Epidermal melanocyte (primary cell): ENCODE results near the gene CUL9.

Source experiments
- DNase-seq: peaks from one replicate; pipeline ENCODE4 v3.0.0; 2011; ENCODE audit warnings: low spot score; ENCODE audit not compliant: insufficient read length

Gene CUL9

GRCh38 chr6:43193929-43194328, 11.9 kb downstream of the CUL9 start:
- peak; percentile 63 for DNase-seq

DNA sequence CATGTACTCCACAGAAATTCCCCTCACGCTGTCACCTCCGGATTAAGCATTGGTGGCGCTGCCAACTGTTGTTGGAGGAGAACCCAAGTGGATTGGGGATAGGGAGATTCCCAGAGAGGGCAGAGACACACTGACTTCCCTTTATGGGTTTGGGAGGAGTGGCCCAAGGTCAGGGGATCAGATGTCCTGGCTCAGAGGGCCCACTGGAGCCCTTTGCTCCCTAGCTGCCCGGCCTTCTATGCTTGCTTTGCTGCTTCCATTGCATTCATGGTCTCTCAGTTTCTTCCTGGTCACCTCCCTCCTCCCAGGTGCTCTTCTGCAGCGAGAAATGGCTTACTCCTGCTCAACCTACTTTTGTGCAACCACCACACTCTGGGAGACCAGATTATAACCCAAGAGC, 14.3 kb downstream of the CUL9 start:
- DNase-seq = no peak

GRCh38 chr6:43199912-43200311, 17.9 kb downstream of the CUL9 start:
- no peak for DNase-seq

GRCh38 chr6:43200541-43200940, 18.5 kb downstream of the CUL9 start:
- DNase-seq = no peak

DNA sequence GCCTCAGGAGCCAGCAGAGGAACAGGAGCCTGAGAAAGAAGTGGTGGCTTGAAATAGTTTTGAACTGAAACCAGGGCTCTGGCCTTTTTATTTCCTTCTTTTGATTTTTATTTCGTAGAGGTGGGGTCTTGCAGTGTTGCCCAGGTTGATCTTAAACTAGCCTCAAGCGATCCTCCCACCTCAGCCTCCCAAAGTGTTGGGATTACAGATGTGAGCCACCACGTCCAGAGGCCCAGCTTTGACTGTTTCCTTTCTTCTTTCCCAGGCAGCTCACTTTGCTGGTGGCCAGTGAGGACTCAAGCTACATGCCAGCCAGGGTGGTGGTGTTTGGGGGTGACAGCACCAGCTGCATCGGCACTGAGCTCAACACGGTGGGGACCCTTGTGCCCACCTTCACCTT, 20.5 kb downstream of the CUL9 start:
- DNase-seq = no peak

DNA sequence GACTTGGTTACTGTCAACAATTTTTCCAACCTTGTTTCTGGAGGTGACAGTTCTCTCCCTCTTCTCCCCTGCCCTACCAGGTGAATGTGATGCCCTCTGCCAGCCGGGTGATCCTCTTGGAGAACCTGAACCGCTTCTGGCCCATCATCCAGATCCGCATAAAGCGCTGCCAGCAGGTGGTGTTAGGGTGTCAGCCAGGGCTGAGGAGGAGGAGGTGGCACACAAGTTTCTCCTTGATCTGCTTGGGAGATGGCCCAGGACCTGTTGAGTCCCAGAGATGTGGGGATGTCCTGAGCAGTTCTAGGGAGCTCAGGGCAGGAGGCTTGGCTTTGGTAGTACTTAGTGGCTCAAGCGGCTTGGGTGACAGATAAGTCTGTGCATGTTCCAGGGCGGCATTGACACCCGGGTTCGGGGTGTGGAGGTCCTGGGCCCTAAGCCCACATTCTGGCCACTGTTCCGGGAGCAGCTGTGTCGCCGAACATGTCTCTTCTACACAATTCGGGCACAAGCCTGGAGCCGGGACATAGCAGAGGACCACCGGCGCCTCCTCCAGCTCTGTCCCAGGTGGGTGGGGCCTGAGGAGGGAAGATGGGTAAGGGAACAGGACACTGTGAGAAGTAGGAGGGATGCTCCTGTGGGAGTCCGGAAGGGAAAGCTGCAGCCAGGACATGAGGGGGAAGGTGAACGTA, 21.2 kb downstream of the CUL9 start:
- no peak for DNase-seq

- DNase-seq = no peak
These were observed 21.7 kb downstream of the CUL9 start for GRCh38 chr6:43203718-43204095.

DNA sequence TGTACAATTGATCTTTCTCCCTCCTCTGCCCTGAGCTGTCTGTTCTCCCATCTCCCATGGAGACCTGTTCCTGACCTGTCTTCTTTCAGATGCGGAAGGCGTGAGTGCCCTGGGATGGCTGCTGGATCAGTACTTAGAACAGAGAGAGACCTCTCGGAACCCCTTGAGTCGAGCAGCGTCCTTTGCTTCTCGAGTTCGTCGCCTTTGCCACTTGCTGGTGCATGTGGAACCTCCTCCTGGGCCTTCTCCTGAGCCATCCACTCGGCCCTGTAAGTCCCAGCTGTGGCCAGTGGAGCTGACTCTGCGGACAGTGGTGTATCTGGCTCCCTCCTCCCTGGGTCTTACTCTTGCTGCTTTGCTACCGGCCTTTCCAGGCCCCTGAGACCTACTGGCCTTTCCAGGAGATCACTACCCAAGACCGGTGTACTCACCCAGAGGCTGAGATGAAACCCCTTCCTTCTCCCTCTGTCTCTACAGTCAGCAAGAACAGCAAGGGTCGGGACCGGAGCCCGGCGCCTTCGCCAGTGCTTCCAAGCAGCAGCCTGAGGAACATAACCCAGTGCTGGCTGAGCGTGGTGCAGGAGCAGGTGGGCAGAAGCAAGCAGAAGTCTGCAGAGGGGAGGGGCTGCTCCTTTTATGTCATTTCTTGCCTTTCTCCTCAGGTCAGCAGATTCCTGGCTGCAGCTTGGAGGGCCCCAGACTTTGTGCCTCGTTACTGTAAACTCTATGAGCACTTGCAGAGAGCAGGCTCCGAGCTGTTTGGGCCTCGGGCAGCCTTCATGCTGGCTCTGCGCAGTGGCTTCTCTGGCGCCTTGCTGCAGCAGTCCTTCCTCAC, 22.5 kb downstream of the CUL9 start:
- DNase-seq = no peak

- no peak for DNase-seq
These were observed 23.9 kb downstream of the CUL9 start for GRCh38 chr6:43205849-43206248.

GRCh38 chr6:43207286-43207685, 25.3 kb downstream of the CUL9 start:
- DNase-seq = no peak

GRCh38 chr6:43211955-43212354, 30.0 kb downstream of the CUL9 start:
- no peak for DNase-seq

DNA sequence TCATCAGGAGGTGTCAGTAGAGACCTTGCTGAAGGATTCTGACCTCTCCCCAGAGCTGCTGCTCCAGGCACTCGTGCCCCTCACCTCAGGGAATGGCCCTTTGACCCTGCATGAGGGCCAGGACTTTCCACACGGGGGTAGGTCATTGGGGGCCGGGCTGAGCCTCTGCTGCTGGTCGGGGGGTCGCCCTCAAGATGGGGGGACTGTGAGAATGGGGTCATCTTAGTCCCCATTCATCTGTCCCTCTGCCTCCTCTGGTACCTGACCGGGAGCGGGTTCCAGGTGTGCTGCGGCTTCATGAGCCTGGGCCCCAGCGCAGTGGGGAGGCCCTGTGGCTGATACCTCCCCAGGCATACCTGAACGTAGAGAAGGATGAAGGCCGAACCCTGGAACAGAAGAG, 31.4 kb downstream of the CUL9 start:
- DNase-seq = no peak

GRCh38 chr6:43215066-43215465, 33.1 kb downstream of the CUL9 start:
- DNase-seq = no peak

DNA sequence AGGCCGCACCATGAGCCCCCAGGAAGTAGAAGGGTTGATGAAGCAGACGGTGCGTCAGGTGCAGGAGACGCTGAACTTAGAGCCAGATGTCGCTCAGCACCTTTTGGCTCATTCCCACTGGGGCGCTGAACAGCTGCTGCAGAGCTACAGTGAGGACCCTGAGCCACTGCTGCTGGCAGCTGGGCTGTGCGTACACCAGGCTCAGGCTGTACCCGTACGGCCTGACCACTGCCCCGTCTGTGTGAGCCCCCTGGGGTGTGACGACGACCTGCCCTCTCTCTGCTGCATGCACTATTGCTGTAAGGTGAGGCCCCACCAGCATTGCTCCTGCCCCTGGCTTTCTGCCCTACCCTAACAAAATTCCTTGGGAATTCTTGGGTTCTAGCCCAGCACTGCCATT, 34.2 kb downstream of the CUL9 start:
- DNase-seq = no peak

GRCh38 chr6:43217351-43217750, 35.4 kb downstream of the CUL9 start:
- DNase-seq = no peak

GRCh38 chr6:43219119-43219518, 37.1 kb downstream of the CUL9 start:
- no peak for DNase-seq

DNA sequence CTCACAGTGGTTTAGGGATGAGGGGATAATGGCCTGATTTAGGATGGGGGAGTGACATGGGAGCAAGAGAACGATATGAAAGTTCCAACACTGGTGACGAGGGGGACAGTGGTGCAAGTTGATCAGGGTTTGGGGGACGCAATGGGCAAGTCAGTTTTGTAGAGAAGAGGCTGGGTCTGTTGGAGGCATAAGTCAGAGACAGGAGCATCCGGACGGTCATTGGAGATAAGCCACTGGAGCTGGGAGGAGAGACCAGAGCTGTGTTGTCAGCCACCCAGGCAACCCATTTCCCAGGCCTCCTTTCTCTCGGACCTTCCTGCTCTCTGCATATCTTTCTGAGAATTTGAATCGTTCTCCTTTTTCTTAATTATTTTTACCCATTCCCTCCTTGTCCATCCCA, 37.8 kb downstream of the CUL9 start:
- no peak for DNase-seq

DNA sequence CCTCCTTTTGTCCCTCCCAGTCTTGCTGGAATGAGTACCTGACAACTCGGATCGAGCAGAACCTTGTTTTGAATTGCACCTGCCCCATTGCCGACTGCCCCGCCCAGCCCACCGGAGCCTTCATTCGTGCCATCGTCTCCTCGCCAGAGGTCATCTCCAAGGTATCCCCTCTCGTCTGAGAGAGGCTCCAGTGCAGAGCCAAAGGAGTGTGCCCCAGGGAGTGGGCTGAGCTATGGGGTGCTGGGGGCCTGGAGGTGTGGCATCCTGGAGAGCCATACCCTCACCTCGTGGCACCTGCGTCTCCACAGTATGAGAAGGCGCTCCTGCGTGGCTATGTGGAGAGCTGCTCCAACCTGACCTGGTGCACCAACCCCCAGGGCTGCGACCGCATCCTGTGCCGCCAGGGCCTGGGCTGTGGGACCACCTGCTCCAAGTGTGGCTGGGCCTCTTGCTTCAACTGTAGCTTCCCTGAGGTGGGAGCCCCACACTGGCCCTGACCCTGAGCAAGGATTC, 38.5 kb downstream of the CUL9 start:
- no peak for DNase-seq

DNA sequence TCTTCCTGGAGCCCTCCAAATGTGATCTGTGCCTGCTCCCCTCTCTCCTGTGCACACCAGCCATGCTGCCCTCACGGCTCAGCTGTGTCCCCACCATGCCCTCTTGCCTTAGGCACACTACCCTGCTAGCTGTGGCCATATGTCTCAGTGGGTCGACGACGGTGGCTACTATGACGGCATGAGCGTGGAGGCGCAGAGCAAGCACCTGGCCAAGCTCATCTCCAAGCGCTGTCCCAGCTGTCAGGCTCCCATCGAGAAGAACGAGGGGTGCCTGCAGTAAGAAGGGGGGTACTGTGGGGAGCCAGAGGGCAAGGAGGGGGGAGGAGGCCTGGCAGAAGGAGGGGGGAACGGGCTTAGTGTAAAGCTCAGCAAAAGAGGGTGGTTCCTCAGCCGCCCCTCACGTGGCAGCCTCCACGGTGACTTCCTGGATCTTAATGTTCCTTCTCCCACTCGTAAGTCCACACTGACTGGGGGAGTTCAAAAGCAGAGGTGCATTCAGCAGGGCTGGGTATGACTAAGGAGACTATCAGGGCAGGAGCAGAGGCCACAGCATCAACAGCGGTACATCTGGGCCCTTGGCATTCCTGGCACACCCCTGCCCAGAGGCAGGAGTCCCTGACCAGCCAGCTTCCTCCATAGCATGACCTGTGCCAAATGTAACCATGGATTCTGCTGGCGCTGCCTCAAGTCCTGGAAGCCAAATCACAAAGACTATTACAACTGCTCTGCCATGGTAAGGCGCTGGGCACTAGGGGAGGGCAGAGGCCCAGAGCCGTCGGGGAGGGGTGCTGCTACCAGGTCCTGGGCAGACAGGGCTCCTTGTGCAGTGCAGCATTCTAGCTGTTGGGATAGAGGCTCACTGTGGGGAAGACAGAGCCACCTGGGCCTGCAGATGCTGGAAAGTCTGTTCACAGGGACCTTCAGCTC, 39.3 kb downstream of the CUL9 start:
- no peak for DNase-seq

DNA sequence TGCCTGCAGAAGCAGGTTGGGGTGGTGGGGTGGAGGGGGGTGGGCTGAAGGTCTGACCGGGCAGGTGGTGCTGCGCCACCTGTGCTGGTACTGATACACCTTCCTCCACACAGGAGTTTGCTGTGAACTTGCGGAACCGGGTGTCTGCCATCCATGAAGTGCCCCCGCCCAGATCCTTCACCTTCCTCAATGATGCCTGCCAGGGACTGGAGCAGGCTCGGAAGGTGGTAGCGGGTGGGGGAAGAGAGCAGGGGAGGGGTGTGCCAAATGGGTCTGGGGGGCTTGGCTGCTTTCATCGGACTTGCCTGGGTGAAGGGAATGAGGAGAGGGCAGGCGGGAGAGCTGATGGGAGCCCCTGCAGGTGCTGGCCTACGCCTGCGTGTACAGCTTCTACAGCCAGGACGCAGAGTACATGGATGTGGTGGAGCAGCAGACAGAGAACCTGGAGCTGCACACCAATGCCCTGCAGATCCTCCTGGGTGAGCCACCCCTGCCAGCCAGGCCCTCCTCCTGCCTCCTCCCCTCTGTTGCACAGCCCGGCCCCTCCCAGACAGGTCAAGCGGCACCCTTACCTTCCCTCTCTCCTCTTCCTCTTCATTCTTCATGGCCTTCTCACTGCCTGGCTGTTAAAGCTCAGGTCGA, 40.5 kb downstream of the CUL9 start:
- DNase-seq = no peak

- DNase-seq = no peak
These were observed 41.2 kb downstream of the CUL9 start for GRCh38 chr6:43223175-43223574.
